Psoas muscle (tissue), 8 donors: ENCODE data around the gene CHMP1A. TPM values are rescaled to one million over a fixed set of nuclear protein-coding genes. Genes with fewer than 3 reads are reported as not detected.

Experiments
- ATAC-seq, 4 donors: fragments of 200-7000 bp; cut with Tn5 transposase; one replicate each; pipeline ENCODE4 v1.9.1; 2020; ENCODE audit warnings: moderate library complexity in 3 of 4, mild to moderate bottlenecking in 2 of 4
- DNase-seq, 2 donors: peaks; one replicate each; pipeline ENCODE4 v3.0.0-alpha.2; 2020
- H3K27ac ChIP-seq: fragments of 200-600 bp; one replicate; pipeline ENCODE4 v1.8.0; 2022
- H3K27me3 ChIP-seq, 3 donors: fragments of 200-600 bp in 1 of 3; one replicate each; pipeline versions ENCODE4 v1.6.1 to v1.8.0; 2013 to 2022; ENCODE audit warnings: low read length in 2 of 3, mild to moderate bottlenecking in 2 of 3, moderate library complexity in 1 of 3; ENCODE audit not compliant: insufficient read depth in 3 of 3
- H3K36me3 ChIP-seq, 2 donors: fragments of 200-600 bp in 1 of 2; one replicate each; pipeline versions ENCODE4 v1.6.1 to v1.8.0; 2013 to 2022; ENCODE audit warnings: low read depth in 1 of 2, mild to moderate bottlenecking in 1 of 2, moderate library complexity in 1 of 2; ENCODE audit not compliant: insufficient read depth in 1 of 2
- H3K4me1 ChIP-seq: fragments of 200-600 bp; one replicate; pipeline ENCODE4 v1.8.0; 2022
- H3K4me3 ChIP-seq: fragments of 200-600 bp; one replicate; pipeline ENCODE4 v1.8.0; 2022; ENCODE audit warnings: mild to moderate bottlenecking
- H3K9me3 ChIP-seq: fragments of 200-600 bp; one replicate; pipeline ENCODE4 v1.8.0; 2022
- CTCF ChIP-seq: fragments of 200-600 bp; IDR thresholded peaks from one replicate; pipeline ENCODE4 v1.8.0; 2022; ENCODE audit warnings: antibody characterized with exemption
- WGBS, 3 donors: extraction: QIAGEN DNeasy Blood & Tissue Kit; methylation state at CpG; one replicate each; pipeline versions ENCODE4 v1.1.6 to v1.1.7; 2013; 5-methylcytosine and 5-hydroxymethylcytosine counted together
- intact Hi-C, 2 donors: fragments of 100-400 bp; cut with DNase I; formaldehyde crosslinking; loops; one replicate each; pipeline versions ENCODE4 v1.11.0 to v1.14.2; 2022
- polyA plus RNA-seq, 3 donors: library from polyadenylated mRNA; stranded (reverse); fragments of 200-250 nt; gene quantifications; one replicate each; pipeline ENCODE4 v1.2.3, GENCODE V29; 2013
- total RNA-seq, 4 donors: library from RNA; stranded (reverse); fragmentation: NEBNext Ultra II Directional in 2 of 4; extraction: Animal tissue kit (Norgen Biotek cat#: 25700) in 2 of 4; gene quantifications; one replicate each; pipeline versions ENCODE4 v1.2.1 to v1.2.4, GENCODE V29; 2021 to 2023
- donor health status: healthy with polysubstance abuse.
- donor health status: DM: no; HTN: no; CAD: no; lungs with moderate emphysema.
- donor health status: Bipolar disorder and iron deficiency.
- donor health status: healthy.
- donor health status: DM: yes; HTN: yes; CAD: no.
- donor health status: DM: no; HTN: no; CAD: no.
- donor health status: DM: no; HTN: no; CAD: no.
- donor health status: DM: yes; HTN: yes; CAD: no.

CHMP1A gene
- total and polyA plus RNA-seq, 7 donors, result 42.2 to 91.9 (median 49.9) TPM

DNA sequence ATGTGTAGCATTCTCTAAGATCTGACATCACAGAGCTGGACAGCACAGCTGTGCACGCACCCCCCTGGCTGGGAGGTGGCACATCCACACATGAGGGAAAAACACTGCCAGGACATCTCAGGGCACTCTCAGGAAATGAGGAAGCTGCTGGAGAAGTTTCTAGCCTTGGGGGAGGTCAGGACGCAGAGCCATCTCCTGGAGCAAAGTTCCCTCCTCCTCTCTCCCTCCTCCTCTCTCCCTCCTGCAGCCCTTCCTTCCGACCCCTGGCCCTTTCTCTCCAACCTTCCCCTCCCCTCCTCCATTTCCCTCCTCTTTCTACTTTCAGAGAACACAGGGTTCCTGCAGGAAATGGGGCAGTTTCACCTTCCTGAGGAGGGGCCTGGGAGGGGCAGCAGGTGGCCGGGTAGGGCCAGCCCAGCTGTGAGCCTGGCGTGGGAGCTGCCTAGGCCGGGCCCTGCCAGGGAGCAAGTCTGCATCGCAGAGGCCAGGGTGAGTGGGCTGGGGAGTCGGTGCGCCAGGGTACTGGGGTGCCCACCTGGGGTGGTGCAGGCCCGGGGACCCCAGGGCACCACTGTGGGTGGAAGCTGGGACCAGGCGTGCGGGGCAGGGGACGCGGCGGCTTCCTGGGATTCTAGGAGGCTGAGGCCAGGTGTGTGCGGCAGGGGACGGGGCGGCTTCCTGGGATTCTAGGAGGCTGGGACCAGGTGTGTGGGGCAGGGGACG is 44.1 kb downstream of the CHMP1A start, which contains the start of gene DPEP1:
Gene DPEP1 (plus strand): TSS at position 412 of the 723 bp plus-strand sequence. CDS start 16,769 bp downstream, outside the sequence.
- no peaks in the 10 kb centered on the region for H3K9me3 ChIP-seq
- DNase-seq, result no peak

GRCh38 chr16:89612415-89613166 is 44.9 kb downstream of the CHMP1A start:
- H3K27me3 ChIP-seq, result peaks cover 0 to 30% (median 5%) of the 10 kb centered on the region in 3 donors

More for the DNA sequence above, 44.1 kb downstream of the CHMP1A start, which contains the start of gene DPEP1:
- H3K36me3 ChIP-seq, result no peaks in the 10 kb centered on the region
- H3K4me1 ChIP-seq, result no peaks in the 10 kb centered on the region
- ATAC-seq, result no peak
- WGBS, 3 donors, result 55 to 61% (median 58%) methylated on average over 19 of the region's 19 CpGs
- no peak within 1 kb of the TSS for H3K4me3 ChIP-seq
- H3K27ac ChIP-seq, result no peak within 1 kb of the TSS
- H3K27me3 ChIP-seq, result peaks cover 0 to 30% (median 5%) of the 10 kb centered on the region in 3 donors
- intact Hi-C loops, result no loop called here
- TF ChIP-seq CTCF, result no peak

DNA sequence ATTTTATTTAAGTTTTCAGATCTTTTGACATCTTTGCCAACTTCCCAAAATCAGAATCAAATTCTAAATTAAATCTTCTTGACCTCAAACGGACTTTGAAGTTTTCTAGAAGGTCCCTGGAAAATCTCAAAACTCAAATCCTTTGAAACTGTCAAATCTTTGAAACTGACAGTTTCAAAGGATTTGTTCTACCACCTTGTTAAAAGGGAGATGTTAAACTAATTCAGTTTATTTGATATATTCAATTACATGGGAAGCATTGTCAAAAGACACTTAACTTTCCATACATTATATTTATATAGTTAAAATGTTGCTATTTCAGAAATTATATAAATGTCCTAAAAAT is 47.4 kb downstream of the CHMP1A start:
- Histone ChIP-seq H3K36me3 (no peaks in the 10 kb centered on the region), H3K4me1 (no peaks in the 10 kb centered on the region), H3K4me3 (no peak overlapping the region), H3K27me3 (peaks cover 0 to 29% (median 5%) of the 10 kb centered on the region in 3 donors), H3K27ac (no peak overlapping the region), H3K9me3 (no peaks in the 10 kb centered on the region)
- intact Hi-C loops, result no loop called here
- WGBS, 3 donors, result 64 to 73% (median 71%) methylated on average over 1 of the region's 1 CpG
- ATAC-seq, result no peak
- DNase-seq, result no peak
- TF ChIP-seq CTCF, result no peak

More at GRCh38 chr16:89612415-89613166, 44.9 kb downstream of the CHMP1A start:
- intact Hi-C loops, result no loop called here
- Histone ChIP-seq H3K4me1 (no peaks in the 10 kb centered on the region), H3K27ac (no peak overlapping the region), H3K9me3 (no peaks in the 10 kb centered on the region), H3K4me3 (no peak overlapping the region), H3K36me3 (no peaks in the 10 kb centered on the region)
- ATAC-seq, result no peak
- 74 to 76% (median 75%) methylated on average over 20 of the region's 20 CpGs for WGBS, 3 donors
- TF ChIP-seq CTCF, result no peak
- DNase-seq, result no peak

GRCh38 chr16:89607937-89608740 is 49.4 kb downstream of the CHMP1A start:
- TF ChIP-seq CTCF, result no peak
- Histone ChIP-seq H3K9me3 (no peaks in the 10 kb centered on the region), H3K36me3 (no peaks in the 10 kb centered on the region), H3K27ac (no peak overlapping the region), H3K4me1 (no peaks in the 10 kb centered on the region), H3K4me3 (no peak overlapping the region), H3K27me3 (peaks cover 0 to 25% (median 5%) of the 10 kb centered on the region in 3 donors)
- WGBS, 3 donors, result 74 to 79% (median 77%) methylated on average over 32 of the region's 32 CpGs
- intact Hi-C loops, result no loop called here
- ATAC-seq (no peak), DNase-seq (no peak)
